Measurements from ENCODE around the gene CORO1C.

CORO1C gene

GRCh38 chr12:108696111-108696995 lies 35.0 kb downstream of the CORO1C start:
- no peak for DNase-seq

- no peak for DNase-seq
Observed at GRCh38 chr12:108694812-108695278, 36.5 kb downstream of the CORO1C start.

- no peak for DNase-seq
Observed at GRCh38 chr12:108693751-108694150, 37.6 kb downstream of the CORO1C start.

- DNase-seq, result no peak
Observed at GRCh38 chr12:108693186-108693730, 38.1 kb downstream of the CORO1C start.

- no peak for DNase-seq
Observed at GRCh38 chr12:108691998-108692808, 39.1 kb downstream of the CORO1C start.

- DNase-seq, result peak; percentile 69
Observed at GRCh38 chr12:108691175-108691997, 39.9 kb downstream of the CORO1C start.

- no peak for DNase-seq
Observed at GRCh38 chr12:108690542-108691174, 40.7 kb downstream of the CORO1C start.

- no peak for DNase-seq
Observed at GRCh38 chr12:108690191-108690518, 41.2 kb downstream of the CORO1C start.

GRCh38 chr12:108689314-108690190 lies 41.8 kb downstream of the CORO1C start:
- DNase-seq, result peak; percentile 49

GRCh38 chr12:108686780-108687179 lies 44.5 kb downstream of the CORO1C start:
- DNase-seq, result no peak

- no peak for DNase-seq
Observed at GRCh38 chr12:108685469-108686260, 45.7 kb downstream of the CORO1C start.

- DNase-seq, result no peak
Observed at GRCh38 chr12:108683906-108684556, 47.3 kb downstream of the CORO1C start.

- no peak for DNase-seq
Observed at GRCh38 chr12:108681317-108681716, 50.0 kb downstream of the CORO1C start.

GRCh38 chr12:108679106-108679681 lies 52.1 kb downstream of the CORO1C start:
- DNase-seq, result no peak

- DNase-seq, result no peak
Observed at GRCh38 chr12:108678104-108678730, 53.1 kb downstream of the CORO1C start.

GRCh38 chr12:108677381-108677780 lies 53.9 kb downstream of the CORO1C start:
- no peak for DNase-seq

GRCh38 chr12:108676707-108677106 lies 54.6 kb downstream of the CORO1C start:
- DNase-seq, result no peak

- no peak for DNase-seq
Observed at GRCh38 chr12:108675792-108676191, 55.5 kb downstream of the CORO1C start.

GRCh38 chr12:108672054-108672453 lies 59.3 kb downstream of the CORO1C start:
- DNase-seq, result no peak

All from CD4-positive, alpha-beta T cell treated with Interleukin-17A for 1 hour (primary cell).